Fibroblast of skin of right quadriceps (primary cell): ENCODE results near the gene UBE3D.
"Not testable (repeated sequence)": the region's sequence is repeated elsewhere in the genome, so short reads cannot be mapped to it uniquely, and the experiment has no call there.

Source experiments
- DNase-seq: peaks from one replicate; pipeline ENCODE4 v3.0.0-alpha.2; 2013

The UBE3D gene

GRCh38 chr6:82909551-82909950, 156.1 kb downstream of the UBE3D start:
- peak; percentile 62 for DNase-seq

GRCh38 chr6:82908661-82909060, 157.0 kb downstream of the UBE3D start:
- no peak for DNase-seq

GRCh38 chr6:82906951-82907350, 158.7 kb downstream of the UBE3D start:
- DNase-seq, result peak; percentile 84

- peak; percentile 11 for DNase-seq
Observed at GRCh38 chr6:82906489-82906888, 159.2 kb downstream of the UBE3D start.

- DNase-seq, result no peak
Observed at GRCh38 chr6:82904860-82905259, 160.8 kb downstream of the UBE3D start.

GRCh38 chr6:82904257-82904656, 161.4 kb downstream of the UBE3D start:
- DNase-seq, result no peak

GRCh38 chr6:82902290-82902689, 163.4 kb downstream of the UBE3D start:
- no peak for DNase-seq

- no peak for DNase-seq
Observed at GRCh38 chr6:82894653-82895259, 170.9 kb downstream of the UBE3D start.

- DNase-seq, result no peak
Observed at GRCh38 chr6:82893889-82894652, 171.6 kb downstream of the UBE3D start.

GRCh38 chr6:82891503-82891902, 174.1 kb downstream of the UBE3D start:
- DNase-seq, result not testable (repeated sequence)

- peak; percentile 66 for DNase-seq
Observed at GRCh38 chr6:82891076-82891475, 174.6 kb downstream of the UBE3D start.

- DNase-seq, result no peak
Observed at GRCh38 chr6:82890240-82890639, 175.4 kb downstream of the UBE3D start.

GRCh38 chr6:82889143-82889542, 176.5 kb downstream of the UBE3D start:
- DNase-seq, result no peak

- DNase-seq, result no peak
Observed at GRCh38 chr6:82882363-82883023, 183.1 kb downstream of the UBE3D start.

- DNase-seq, result no peak
Observed at GRCh38 chr6:82881519-82881918, 184.1 kb downstream of the UBE3D start.

GRCh38 chr6:82878812-82879211, 186.8 kb downstream of the UBE3D start:
- DNase-seq, result peak; percentile 87

- peak; percentile 65 for DNase-seq
Observed at GRCh38 chr6:82877213-82878195, 188.1 kb downstream of the UBE3D start.

GRCh38 chr6:82875573-82876185, 190.0 kb downstream of the UBE3D start:
- DNase-seq, result peak; percentile 75

- no peak for DNase-seq
Observed at GRCh38 chr6:82874867-82875266, 190.8 kb downstream of the UBE3D start.

GRCh38 chr6:82872185-82872584, 193.5 kb downstream of the UBE3D start:
- no peak for DNase-seq

GRCh38 chr6:82870582-82871172, 195.0 kb downstream of the UBE3D start:
- no peak for DNase-seq

GRCh38 chr6:82869493-82869892, 196.1 kb downstream of the UBE3D start:
- no peak for DNase-seq
